H9 (cell line): Measurements from ENCODE around the gene MTARC2. TPM values are rescaled to one million over a fixed set of nuclear protein-coding genes. Genes with fewer than 3 reads are reported as not detected.

ENCODE experiments used
- DNase-seq: peaks from one replicate; pipeline ENCODE4 v3.0.0-alpha.2; 2017
- H2AFZ ChIP-seq: one replicate; pipeline ENCODE4 v1.6.1; 2013; ENCODE audit warnings: mild to moderate bottlenecking, low read length, control low read depth, moderate library complexity
- H2AK5ac ChIP-seq: 2 replicates; pipeline ENCODE4 v1.6.1; 2013; ENCODE audit warnings: low read length, control low read depth, mixed read lengths; ENCODE audit not compliant: insufficient read length
- H2BK120ac ChIP-seq: one replicate; pipeline ENCODE4 v1.6.1; 2013; ENCODE audit warnings: low read depth, mild to moderate bottlenecking, low read length, control low read depth, inconsistent platforms; ENCODE audit not compliant: poor library complexity, severe bottlenecking
- H2BK12ac ChIP-seq: 2 replicates; pipeline ENCODE4 v1.6.1; 2013; ENCODE audit warnings: low read length, control low read depth, mixed read lengths, low read depth; ENCODE audit not compliant: insufficient read length
- H2BK15ac ChIP-seq: 2 replicates; pipeline ENCODE4 v1.6.1; 2013; ENCODE audit warnings: low read depth, low read length, control low read depth
- H2BK20ac ChIP-seq: one replicate; pipeline ENCODE4 v1.6.1; 2013; ENCODE audit warnings: low read depth, mild to moderate bottlenecking, low read length, control low read depth, inconsistent platforms; ENCODE audit not compliant: poor library complexity, severe bottlenecking
- H2BK5ac ChIP-seq: 2 replicates; pipeline ENCODE4 v1.6.1; 2013; ENCODE audit warnings: low read length, control low read depth, mixed read lengths; ENCODE audit not compliant: insufficient read length
- H3K14ac ChIP-seq: 2 replicates; pipeline ENCODE4 v1.6.1; 2013; ENCODE audit warnings: low read length, control low read depth; ENCODE audit not compliant: insufficient read depth
- H3K18ac ChIP-seq: 2 replicates; pipeline ENCODE4 v1.6.1; 2013; ENCODE audit warnings: low read depth, mild to moderate bottlenecking, mixed read lengths, low read length, control low read depth; ENCODE audit not compliant: insufficient read length
- H3K23ac ChIP-seq: 2 replicates; pipeline ENCODE4 v1.6.1; 2013; ENCODE audit warnings: low read length, control low read depth, mixed read lengths, low read depth; ENCODE audit not compliant: insufficient read length
- H3K23me2 ChIP-seq: 2 replicates; pipeline ENCODE4 v1.6.1; 2013; ENCODE audit warnings: low read depth, mild to moderate bottlenecking, mixed read lengths, low read length, control low read depth; ENCODE audit not compliant: insufficient read length, poor library complexity, severe bottlenecking
- H3K27ac ChIP-seq: 2 replicates; pipeline ENCODE4 v1.5.1; 2013; ENCODE audit warnings: low read length, control low read depth, mixed read lengths, low read depth; ENCODE audit not compliant: insufficient read length
- H3K27me3 ChIP-seq: 2 replicates; pipeline ENCODE4 v1.6.1; 2013; ENCODE audit warnings: low read length, control low read depth, inconsistent platforms; ENCODE audit not compliant: insufficient read depth
- H3K4ac ChIP-seq: 2 replicates; pipeline ENCODE4 v1.6.1; 2013; ENCODE audit warnings: low read depth, mild to moderate bottlenecking, control low read depth, inconsistent platforms, low read length, moderate library complexity
- H3K4me1 ChIP-seq: 2 replicates; pipeline ENCODE4 v1.6.1; 2013; ENCODE audit warnings: low read length, control low read depth, inconsistent platforms; ENCODE audit not compliant: insufficient read depth
- H3K4me2 ChIP-seq: 2 replicates; pipeline ENCODE4 v1.6.1; 2013; ENCODE audit warnings: low read length, control low read depth, mixed read lengths; ENCODE audit not compliant: insufficient read length, insufficient read depth
- H3K56ac ChIP-seq: 2 replicates; pipeline ENCODE4 v1.6.1; 2013; ENCODE audit warnings: low read depth, mild to moderate bottlenecking, mixed read lengths, low read length, control low read depth; ENCODE audit not compliant: insufficient read length
- H3K79me1 ChIP-seq: 2 replicates; pipeline ENCODE4 v1.6.1; 2013; ENCODE audit warnings: low read depth, mild to moderate bottlenecking, moderate library complexity, low read length, control low read depth, inconsistent platforms; ENCODE audit not compliant: insufficient read depth, poor library complexity, severe bottlenecking
- H3K79me2 ChIP-seq: 2 replicates; pipeline ENCODE4 v1.6.1; 2013; ENCODE audit warnings: low read length, control low read depth, inconsistent platforms; ENCODE audit not compliant: insufficient read depth
- H3K9ac ChIP-seq: 2 replicates; pipeline ENCODE4 v1.6.1; 2013; ENCODE audit warnings: low read length, control low read depth, mixed read lengths; ENCODE audit not compliant: insufficient read length; ENCODE audit errors: extremely low read depth
- H3K9me3 ChIP-seq: one replicate; pipeline ENCODE4 v1.6.1; 2013; ENCODE audit warnings: low read depth, low read length, inconsistent platforms; ENCODE audit not compliant: control insufficient read depth
- H3T11ph ChIP-seq: one replicate; pipeline ENCODE4 v1.6.1; 2013; ENCODE audit warnings: mild to moderate bottlenecking, low read length, control low read depth, inconsistent platforms
- H4K20me1 ChIP-seq: one replicate; pipeline ENCODE4 v1.6.1; 2013; ENCODE audit not compliant: control insufficient read depth, insufficient read length, insufficient read depth
- H4K5ac ChIP-seq: 2 replicates; pipeline ENCODE4 v1.6.1; 2013; ENCODE audit warnings: low read depth, mild to moderate bottlenecking, mixed read lengths, low read length, control low read depth; ENCODE audit not compliant: insufficient read length
- H4K8ac ChIP-seq: replicated peaks from 2 replicates; pipeline ENCODE4 v1.6.1; 2013; ENCODE audit warnings: low read length, control low read depth, mixed read lengths, low read depth; ENCODE audit not compliant: insufficient read length
- H4K91ac ChIP-seq: 2 replicates; pipeline ENCODE4 v1.6.1; 2013; ENCODE audit warnings: low read depth, mild to moderate bottlenecking, moderate library complexity, mixed read lengths, low read length, control low read depth; ENCODE audit not compliant: insufficient read length
- H3K27ac Mint-ChIP-seq, 3 experiments: 2 replicates in 2 of 3; 3 replicates in 1 of 3; pipeline ENCODE4 v1.8.0; 2020 to 2021; ENCODE audit warnings: mixed read lengths in 3 of 3, mild to moderate bottlenecking in 1 of 3, moderate library complexity in 1 of 3
- H3K27me3 Mint-ChIP-seq: 2 replicates; pipeline ENCODE4 v1.8.0; 2021; ENCODE audit warnings: low read depth, mild to moderate bottlenecking, moderate library complexity, mixed read lengths
- H3K36me3 Mint-ChIP-seq, 3 experiments: 2 replicates in 2 of 3; 3 replicates in 1 of 3; pipeline ENCODE4 v1.8.0; 2020 to 2021; ENCODE audit warnings: low read depth in 3 of 3, mixed read lengths in 3 of 3; ENCODE audit not compliant: insufficient read depth in 1 of 3
- H3K4me1 Mint-ChIP-seq, 2 experiments: 2 replicates each; pipeline ENCODE4 v1.8.0; 2020; ENCODE audit warnings: mixed read lengths in 2 of 2
- H3K4me3 Mint-ChIP-seq, 2 experiments: 2 replicates in 1 of 2; 3 replicates in 1 of 2; pipeline ENCODE4 v1.8.0; 2020 to 2021; ENCODE audit warnings: mild to moderate bottlenecking in 2 of 2, mixed read lengths in 2 of 2, moderate library complexity in 1 of 2
- H3K9me3 Mint-ChIP-seq, 2 experiments: 2 replicates in 1 of 2; 3 replicates in 1 of 2; pipeline ENCODE4 v1.8.0; 2020; ENCODE audit warnings: mild to moderate bottlenecking in 2 of 2, mixed read lengths in 2 of 2, moderate library complexity in 1 of 2
- CTCF ChIP-seq: fragments of 200-600 bp; sonication (generic); conservative IDR thresholded peaks from 3 replicates; pipeline ENCODE4 v1.8.0; 2021; ENCODE audit warnings: antibody characterized with exemption, mild to moderate bottlenecking
- WGBS: extraction: QIAGEN DNeasy Blood & Tissue Kit; methylation state at CpG from one replicate; pipeline ENCODE4 v1.1.7; 2013; ENCODE audit warnings: missing lambda C conversion rate, low lambda C conversion rate, mixed read lengths; ENCODE audit not compliant: insufficient read length; ENCODE audit errors: extremely low coverage; 5-methylcytosine and 5-hydroxymethylcytosine counted together
- total RNA-seq: library from RNA; stranded (reverse); gene quantifications from 2 replicates; pipeline ENCODE4 v1.2.1, GENCODE V29; 2021

MTARC2 gene
- total RNA-seq, 1 experiment from 2014 or later = 7.7 TPM

- Histone ChIP-seq H3K27me3 (no peaks in the 10 kb centered on the region), H2BK20ac (no peak overlapping the region), H3K4me2 (no peak overlapping the region), H3K4ac (no peak overlapping the region), H3K56ac (no peak overlapping the region), H2AFZ (no peak overlapping the region), H3T11ph (no peak overlapping the region), H3K9ac (no peak overlapping the region), H4K5ac (no peak overlapping the region), H2BK12ac (no peak overlapping the region), H3K18ac (no peak overlapping the region), H2BK15ac (no peak overlapping the region), H3K23ac (no peak overlapping the region), H3K4me1 (no peaks in the 10 kb centered on the region), H4K91ac (no peak overlapping the region), H3K14ac (no peak overlapping the region), H3K23me2 (no peaks in the 10 kb centered on the region), H2BK120ac (no peak overlapping the region), H4K20me1 (no peaks in the 10 kb centered on the region), H4K8ac (no peak overlapping the region), H3K79me1 (no peaks in the 10 kb centered on the region), H3K79me2 (no peaks in the 10 kb centered on the region), H3K9me3 (no peaks in the 10 kb centered on the region), H3K27ac (no peak overlapping the region), H2BK5ac (no peak overlapping the region), H2AK5ac (no peak overlapping the region)
- Mint-ChIP-seq H3K27me3 (no peaks in the 10 kb centered on the region), H3K9me3 (no peaks in the 10 kb centered on the region), H3K4me3 (no peak overlapping the region), H3K4me1 (peaks cover 8% of the 10 kb centered on the region in 2 experiments; a peak in 3 of 4 replicates), H3K36me3 (peaks cover 0 to 5% (median 3%) of the 10 kb centered on the region in 3 experiments; a peak in 4 of 7 replicates), H3K27ac (no peak overlapping the region)
- WGBS = no CpG with 5 or more reads among the region's 5 CpGs
- no peak; the same call in 2 of the 3 replicates for TF ChIP-seq CTCF
- DNase-seq = no peak
These were observed 20.0 kb downstream of the MTARC2 start for GRCh38 chr1:220768126-220768601.
